ENCODE measurements around the gene ATP9B.

DNA sequence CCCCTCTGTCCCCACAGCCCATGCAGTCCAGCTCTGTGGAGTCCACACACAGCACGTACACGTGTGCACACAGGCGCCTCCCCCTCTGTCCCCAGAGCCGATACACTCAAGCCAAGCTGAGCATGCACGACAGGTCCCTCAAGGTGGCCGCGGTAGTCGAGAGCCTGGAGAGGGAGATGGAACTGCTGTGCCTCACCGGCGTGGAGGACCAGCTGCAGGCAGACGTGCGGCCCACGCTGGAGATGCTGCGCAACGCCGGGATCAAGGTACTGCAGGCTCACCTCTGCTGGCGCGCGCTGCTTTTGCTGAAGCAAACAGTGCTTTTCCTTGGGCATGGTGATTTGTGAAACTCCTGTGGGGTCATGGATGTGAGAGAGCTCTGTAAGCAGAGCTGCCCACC, 268.0 kb downstream of the ATP9B start:
- TF ChIP-seq, protein P1, sequence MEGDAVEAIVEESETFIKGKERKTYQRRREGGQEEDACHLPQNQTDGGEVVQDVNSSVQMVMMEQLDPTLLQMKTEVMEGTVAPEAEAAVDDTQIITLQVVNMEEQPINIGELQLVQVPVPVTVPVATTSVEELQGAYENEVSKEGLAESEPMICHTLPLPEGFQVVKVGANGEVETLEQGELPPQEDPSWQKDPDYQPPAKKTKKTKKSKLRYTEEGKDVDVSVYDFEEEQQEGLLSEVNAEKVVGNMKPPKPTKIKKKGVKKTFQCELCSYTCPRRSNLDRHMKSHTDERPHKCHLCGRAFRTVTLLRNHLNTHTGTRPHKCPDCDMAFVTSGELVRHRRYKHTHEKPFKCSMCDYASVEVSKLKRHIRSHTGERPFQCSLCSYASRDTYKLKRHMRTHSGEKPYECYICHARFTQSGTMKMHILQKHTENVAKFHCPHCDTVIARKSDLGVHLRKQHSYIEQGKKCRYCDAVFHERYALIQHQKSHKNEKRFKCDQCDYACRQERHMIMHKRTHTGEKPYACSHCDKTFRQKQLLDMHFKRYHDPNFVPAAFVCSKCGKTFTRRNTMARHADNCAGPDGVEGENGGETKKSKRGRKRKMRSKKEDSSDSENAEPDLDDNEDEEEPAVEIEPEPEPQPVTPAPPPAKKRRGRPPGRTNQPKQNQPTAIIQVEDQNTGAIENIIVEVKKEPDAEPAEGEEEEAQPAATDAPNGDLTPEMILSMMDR (IDR thresholded peaks at IDR 0.05): no peak
- TF ChIP-seq GABPA (IDR thresholded peaks at IDR 0.05; ENCODE audit: low read depth): no peak
- TF ChIP-seq, protein P2, sequence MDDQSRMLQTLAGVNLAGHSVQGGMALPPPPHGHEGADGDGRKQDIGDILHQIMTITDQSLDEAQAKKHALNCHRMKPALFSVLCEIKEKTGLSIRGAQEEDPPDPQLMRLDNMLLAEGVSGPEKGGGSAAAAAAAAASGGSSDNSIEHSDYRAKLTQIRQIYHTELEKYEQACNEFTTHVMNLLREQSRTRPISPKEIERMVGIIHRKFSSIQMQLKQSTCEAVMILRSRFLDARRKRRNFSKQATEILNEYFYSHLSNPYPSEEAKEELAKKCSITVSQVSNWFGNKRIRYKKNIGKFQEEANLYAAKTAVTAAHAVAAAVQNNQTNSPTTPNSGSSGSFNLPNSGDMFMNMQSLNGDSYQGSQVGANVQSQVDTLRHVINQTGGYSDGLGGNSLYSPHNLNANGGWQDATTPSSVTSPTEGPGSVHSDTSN (IDR thresholded peaks at IDR 0.05): no peak
- TF ChIP-seq JUND (IDR thresholded peaks at IDR 0.05): no peak
- no peak for TF ChIP-seq CHD2 (IDR thresholded peaks at IDR 0.05; ENCODE audit: low read length, partially characterized antibody)
- no peak for TF ChIP-seq FOXM1 (IDR thresholded peaks at IDR 0.05; ENCODE audit: low read depth)
- no peak for TF ChIP-seq NFIC (IDR thresholded peaks at IDR 0.05; ENCODE audit: borderline replicate concordance)
- no peak for TF ChIP-seq POLR2AphosphoS5 (IDR thresholded peaks at IDR 0.05; ENCODE audit: low read depth, low read length)
- TF ChIP-seq EP300 (IDR thresholded peaks at IDR 0.05; ENCODE audit: borderline replicate concordance in 1 of 2, low read depth in 1 of 2, low read length in 1 of 2): no peak
- no peak for TF ChIP-seq NRF1 (IDR thresholded peaks at IDR 0.05; ENCODE audit: low read depth, low read length)
- TF ChIP-seq, protein P3, sequence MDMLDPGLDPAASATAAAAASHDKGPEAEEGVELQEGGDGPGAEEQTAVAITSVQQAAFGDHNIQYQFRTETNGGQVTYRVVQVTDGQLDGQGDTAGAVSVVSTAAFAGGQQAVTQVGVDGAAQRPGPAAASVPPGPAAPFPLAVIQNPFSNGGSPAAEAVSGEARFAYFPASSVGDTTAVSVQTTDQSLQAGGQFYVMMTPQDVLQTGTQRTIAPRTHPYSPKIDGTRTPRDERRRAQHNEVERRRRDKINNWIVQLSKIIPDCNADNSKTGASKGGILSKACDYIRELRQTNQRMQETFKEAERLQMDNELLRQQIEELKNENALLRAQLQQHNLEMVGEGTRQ (IDR thresholded peaks at IDR 0.05; ENCODE audit: borderline replicate concordance, low read depth, low read length): no peak
- TF ChIP-seq RAD21 (IDR thresholded peaks at IDR 0.05; ENCODE audit: low read length): no peak
